HFFc6 (cell line): ENCODE results near the gene LTBR. TPM values are rescaled to one million over a fixed set of nuclear protein-coding genes. Genes with fewer than 3 reads are reported as not detected.

Source experiments
- DNase-seq: peaks from one replicate; pipeline ENCODE4 v3.0.0-alpha.2; 2018
- H3K27ac Mint-ChIP-seq: 2 replicates; pipeline ENCODE4 v1.8.0; 2020; ENCODE audit warnings: mild to moderate bottlenecking, mixed read lengths
- H3K27me3 Mint-ChIP-seq: 2 replicates; pipeline ENCODE4 v1.8.0; 2021; ENCODE audit warnings: mild to moderate bottlenecking, moderate library complexity, mixed read lengths; ENCODE audit not compliant: insufficient read depth
- H3K36me3 Mint-ChIP-seq: 2 replicates; pipeline ENCODE4 v1.8.0; 2021; ENCODE audit warnings: low read depth, mixed read lengths
- H3K4me1 Mint-ChIP-seq: 2 replicates; pipeline ENCODE4 v1.8.0; 2020; ENCODE audit warnings: low read depth, mixed read lengths
- H3K4me3 Mint-ChIP-seq: 2 replicates; pipeline ENCODE4 v1.8.0; 2020; ENCODE audit warnings: mild to moderate bottlenecking, moderate library complexity, mixed read lengths
- H3K9me3 Mint-ChIP-seq: 2 replicates; pipeline ENCODE4 v1.8.0; 2020; ENCODE audit warnings: mild to moderate bottlenecking, mixed read lengths
- total RNA-seq, 6 experiments: library from RNA; stranded (reverse); fragmentation: NEBNext Ultra II Directional; extraction: Animal tissue kit (Norgen Biotek cat#: 25700); gene quantifications; 2 replicates in 1 of 6; 3 replicates in 5 of 6; pipeline ENCODE4 v1.2.3, GENCODE V29; 2021
- TF ChIP-seq, protein P1 (sequence below): fragments of 200-600 bp; sonication (generic); IDR thresholded peaks from 2 replicates; pipeline ENCODE4 v1.5.0; 2021; ENCODE audit warnings: antibody characterized with exemption, mild to moderate bottlenecking

Gene LTBR
- total RNA-seq, 6 experiments from 2014 or later, result 91.5 to 124 (median 106) TPM

DNA sequence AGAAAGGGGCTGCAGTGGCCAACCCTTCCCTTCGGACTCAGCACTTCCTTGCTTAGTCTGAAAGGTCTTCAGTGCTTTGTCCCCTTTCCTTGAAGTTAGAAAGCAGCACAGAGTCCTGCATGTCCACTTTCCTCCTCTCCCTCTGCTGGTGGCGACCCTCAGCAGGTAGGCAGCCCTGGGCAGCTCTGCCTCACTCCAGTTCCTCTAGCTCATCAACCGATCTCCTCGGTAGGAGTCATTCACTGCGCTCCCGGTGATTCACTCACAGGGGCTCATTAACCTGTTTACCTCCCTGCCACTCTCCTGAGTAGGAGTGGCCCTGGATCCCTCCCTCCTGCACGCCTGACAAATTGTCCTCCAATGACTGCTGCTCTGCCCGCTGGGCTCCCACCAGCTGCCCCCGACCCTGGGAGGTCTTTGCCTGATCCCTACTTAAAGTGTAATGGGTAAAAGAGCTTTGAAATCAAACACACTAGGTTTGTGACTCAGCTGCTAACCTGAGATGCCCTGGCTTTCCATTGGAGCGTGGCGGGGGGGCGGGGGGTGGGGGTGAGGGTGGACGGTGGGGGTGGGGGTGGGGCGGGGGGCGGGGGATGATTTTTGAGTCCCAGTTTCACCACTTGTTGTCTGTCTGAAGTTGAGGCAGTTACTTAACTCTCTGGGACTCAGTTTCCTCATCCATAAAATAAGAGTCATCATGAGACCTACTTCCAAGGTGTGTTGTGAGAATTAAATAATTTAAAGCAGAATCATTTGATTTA lies 12.8 kb upstream of the LTBR start:
- Mint-ChIP-seq H3K27ac (peak overlapping the region; percentile 84), H3K4me1 (peaks cover 47% of the 10 kb centered on the region), H3K27me3 (no peaks in the 10 kb centered on the region; the same call in none of the 2 replicates), H3K4me3 (peak overlapping the region; percentile 67), H3K36me3 (no peaks in the 10 kb centered on the region), H3K9me3 (no peaks in the 10 kb centered on the region)
- TF ChIP-seq, protein P1, sequence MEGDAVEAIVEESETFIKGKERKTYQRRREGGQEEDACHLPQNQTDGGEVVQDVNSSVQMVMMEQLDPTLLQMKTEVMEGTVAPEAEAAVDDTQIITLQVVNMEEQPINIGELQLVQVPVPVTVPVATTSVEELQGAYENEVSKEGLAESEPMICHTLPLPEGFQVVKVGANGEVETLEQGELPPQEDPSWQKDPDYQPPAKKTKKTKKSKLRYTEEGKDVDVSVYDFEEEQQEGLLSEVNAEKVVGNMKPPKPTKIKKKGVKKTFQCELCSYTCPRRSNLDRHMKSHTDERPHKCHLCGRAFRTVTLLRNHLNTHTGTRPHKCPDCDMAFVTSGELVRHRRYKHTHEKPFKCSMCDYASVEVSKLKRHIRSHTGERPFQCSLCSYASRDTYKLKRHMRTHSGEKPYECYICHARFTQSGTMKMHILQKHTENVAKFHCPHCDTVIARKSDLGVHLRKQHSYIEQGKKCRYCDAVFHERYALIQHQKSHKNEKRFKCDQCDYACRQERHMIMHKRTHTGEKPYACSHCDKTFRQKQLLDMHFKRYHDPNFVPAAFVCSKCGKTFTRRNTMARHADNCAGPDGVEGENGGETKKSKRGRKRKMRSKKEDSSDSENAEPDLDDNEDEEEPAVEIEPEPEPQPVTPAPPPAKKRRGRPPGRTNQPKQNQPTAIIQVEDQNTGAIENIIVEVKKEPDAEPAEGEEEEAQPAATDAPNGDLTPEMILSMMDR, result peak; percentile 64; the same call in 1 of the 2 replicates
- DNase-seq, result peak; percentile 81

DNA sequence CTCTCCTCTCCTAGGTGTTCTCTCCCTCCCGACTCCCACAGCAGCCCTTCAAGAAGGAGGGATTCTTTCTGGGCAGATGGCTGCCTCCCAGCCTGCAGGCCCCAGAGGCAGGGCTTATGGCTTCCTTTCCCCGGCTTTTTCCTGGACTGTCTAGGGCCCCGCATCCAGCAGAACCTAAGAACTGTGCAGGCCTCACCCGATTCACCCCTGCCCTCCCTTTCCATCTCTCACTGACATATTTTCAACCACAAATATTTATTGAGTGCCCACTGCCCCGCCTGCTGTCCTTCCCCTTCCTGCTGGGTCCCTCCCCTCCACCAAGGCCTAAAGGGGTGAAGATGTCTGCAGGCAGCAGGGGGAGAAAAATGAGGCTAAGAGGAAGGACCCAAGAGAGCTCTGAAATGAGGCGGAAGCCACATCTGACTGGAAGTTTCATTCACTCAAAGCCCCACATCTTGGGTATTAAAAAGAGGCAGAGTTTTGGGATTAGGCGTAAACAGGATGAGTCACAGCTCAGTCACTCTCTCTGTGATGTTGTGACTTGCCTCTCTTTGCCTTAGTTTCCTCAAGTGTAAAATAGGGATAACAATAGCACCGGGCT lies 11.5 kb upstream of the LTBR start:
- H3K4me1 Mint-ChIP-seq, result peaks cover 55% of the 10 kb centered on the region
- H3K27me3 Mint-ChIP-seq, result no peaks in the 10 kb centered on the region; the same call in none of the 2 replicates
- no peaks in the 10 kb centered on the region for H3K9me3 Mint-ChIP-seq
- H3K36me3 Mint-ChIP-seq, result no peaks in the 10 kb centered on the region
- peak; percentile 78 for DNase-seq
- H3K4me3 Mint-ChIP-seq, result peak overlapping the region; percentile 75
- H3K27ac Mint-ChIP-seq, result peak overlapping the region; percentile 94
- TF ChIP-seq, protein P1, result no peak

DNA sequence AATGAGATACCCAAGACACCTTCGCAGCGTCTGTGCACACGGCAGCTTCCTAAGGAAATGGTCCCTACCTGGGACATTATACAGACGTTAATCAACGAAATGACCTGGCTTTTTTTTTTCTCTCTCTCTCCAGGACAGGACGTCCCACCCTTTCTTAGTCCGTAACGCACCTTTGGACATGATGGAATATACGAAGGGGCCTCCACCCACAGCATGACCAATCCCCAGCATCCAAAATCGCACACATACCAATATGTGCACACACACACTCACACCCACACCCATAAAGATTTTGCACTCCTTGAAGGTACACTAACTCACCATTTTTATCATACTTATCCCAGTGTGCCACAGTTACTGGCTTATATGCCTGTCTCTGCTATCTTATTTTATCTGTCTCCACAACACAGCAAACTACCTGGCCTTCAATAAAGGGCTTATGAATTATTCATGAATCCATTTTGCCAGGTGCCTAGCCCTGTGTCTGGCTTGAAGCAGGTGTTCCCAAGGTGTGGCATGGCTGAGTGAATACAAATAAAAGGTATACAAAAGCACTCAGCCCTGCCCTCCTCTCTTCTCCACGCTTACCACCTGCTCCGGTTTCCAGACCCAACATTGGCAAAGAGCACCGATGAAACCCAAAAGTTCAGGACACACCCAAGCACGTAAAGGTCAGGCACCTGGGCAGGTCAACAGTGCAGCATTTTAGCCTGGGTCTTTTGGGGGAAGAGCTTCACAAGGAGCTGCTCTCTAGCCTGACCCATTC lies 10.8 kb upstream of the LTBR start:
- H3K4me1 Mint-ChIP-seq, result peaks cover 55% of the 10 kb centered on the region
- H3K36me3 Mint-ChIP-seq, result no peaks in the 10 kb centered on the region
- H3K9me3 Mint-ChIP-seq, result no peaks in the 10 kb centered on the region
- DNase-seq, result no peak
- no peak overlapping the region for H3K4me3 Mint-ChIP-seq
- H3K27me3 Mint-ChIP-seq, result no peaks in the 10 kb centered on the region; the same call in none of the 2 replicates
- peak overlapping the region; percentile 94 for H3K27ac Mint-ChIP-seq
- TF ChIP-seq, protein P1, result no peak

DNA sequence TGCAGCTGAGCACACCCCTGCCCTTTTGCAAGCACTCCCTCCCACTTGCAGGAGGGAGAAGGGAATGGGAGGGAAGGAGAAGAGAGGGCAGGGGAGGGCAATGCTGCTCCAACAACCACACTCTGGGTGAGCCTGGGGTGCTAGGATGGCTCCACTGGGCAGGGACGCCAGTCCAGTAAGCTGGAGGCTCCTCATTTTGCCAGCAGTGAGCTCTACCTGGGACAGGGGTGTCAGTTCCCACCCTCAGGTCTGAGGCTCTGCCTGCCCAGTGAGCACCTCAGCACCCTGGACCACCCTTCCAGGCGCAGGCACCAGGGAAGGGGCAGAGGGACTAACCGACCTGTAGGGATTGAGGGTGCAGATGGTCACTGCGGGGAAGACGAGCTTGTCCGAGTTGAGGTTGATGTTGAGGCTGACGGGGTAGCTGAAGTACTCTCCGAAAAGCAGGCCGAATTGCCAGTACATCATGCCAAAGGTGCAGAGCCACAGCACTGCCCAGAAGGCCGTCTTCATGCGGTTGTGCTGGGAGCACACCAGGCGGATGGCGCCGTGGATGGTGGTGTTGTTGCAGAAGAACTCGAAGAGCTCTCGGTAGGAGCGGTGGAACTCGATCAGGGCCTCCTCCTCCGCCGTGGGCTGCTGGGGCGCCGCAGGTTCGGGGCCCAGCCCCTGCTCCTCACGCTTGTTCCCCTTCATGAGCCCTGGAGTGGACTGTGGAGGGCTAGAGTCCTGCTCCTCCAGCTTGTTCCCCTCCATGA lies 9.8 kb upstream of the LTBR start:
- H3K9me3 Mint-ChIP-seq, result no peaks in the 10 kb centered on the region
- peaks cover 1% of the 10 kb centered on the region for H3K27me3 Mint-ChIP-seq
- H3K36me3 Mint-ChIP-seq, result no peaks in the 10 kb centered on the region
- H3K4me3 Mint-ChIP-seq, result no peak overlapping the region
- TF ChIP-seq, protein P1, result no peak
- no peak for DNase-seq
- H3K27ac Mint-ChIP-seq, result no peak overlapping the region
- peaks cover 55% of the 10 kb centered on the region for H3K4me1 Mint-ChIP-seq

DNA sequence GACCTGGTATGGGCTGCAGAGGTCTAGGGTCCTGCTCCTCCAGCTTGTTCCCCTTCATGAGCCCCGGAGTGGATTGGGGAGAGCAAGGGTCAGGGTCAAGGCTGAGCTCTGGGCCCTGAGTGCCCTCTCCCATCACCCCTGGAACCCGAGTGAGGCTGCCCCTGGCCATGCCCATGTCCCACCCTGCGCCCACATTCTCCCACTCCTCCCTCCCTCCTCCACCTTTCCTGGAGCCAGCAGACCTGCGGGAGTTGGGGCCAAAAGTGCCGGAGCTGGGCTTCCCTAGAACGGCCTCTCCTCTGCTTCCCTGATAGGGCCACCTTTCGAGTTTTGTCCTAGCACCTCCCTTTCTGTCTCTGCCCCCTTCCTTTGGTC lies 9.2 kb upstream of the LTBR start:
- Mint-ChIP-seq H3K27ac (no peak overlapping the region), H3K9me3 (no peaks in the 10 kb centered on the region), H3K36me3 (no peaks in the 10 kb centered on the region), H3K27me3 (peaks cover 1% of the 10 kb centered on the region), H3K4me3 (no peak overlapping the region), H3K4me1 (peaks cover 53% of the 10 kb centered on the region)
- DNase-seq, result no peak
- TF ChIP-seq, protein P1, result no peak
